OCI-LY3 (cell line): ENCODE data around the gene PRCP.

Experiments
- CTCF ChIP-seq: fragments of 200-600, 300-600 bp; sonication (generic); IDR thresholded peaks from 2 replicates; pipeline ENCODE4 v1.5.1; 2014; ENCODE audit warnings: antibody characterized with exemption, low read length, low read depth
- EZH2phosphoT487 ChIP-seq: fragments of 200-600 bp; shearing (Covaris generic); IDR thresholded peaks from 2 replicates; pipeline ENCODE4 v1.6.1; 2018; ENCODE audit warnings: antibody characterized with exemption, mixed run types, low read depth

- TF ChIP-seq CTCF (no peak), EZH2phosphoT487 (no peak)
Observed at GRCh38 chr11:82865841-82866240, 34.4 kb downstream of the PRCP start.
